GM23338 (cell line): ENCODE measurements around the gene GPR34.

Experiments
- CTCF ChIP-seq, 2 experiments: fragments of 200-600 bp in 1 of 2; sonication (generic) in 1 of 2; conservative IDR thresholded peaks; 2 replicates each; pipeline versions ENCODE4 v1.5.1 to v1.6.1; 2016 to 2017; ENCODE audit warnings: antibody characterized with exemption in 2 of 2, low read depth in 2 of 2, mild to moderate bottlenecking in 2 of 2, moderate library complexity in 1 of 2
- EZH2 ChIP-seq: fragments of 200-600 bp; sonication (generic); IDR thresholded peaks from one replicate; pipeline ENCODE4 v1.8.0; 2017; ENCODE audit warnings: antibody characterized with exemption, mild to moderate bottlenecking, low read depth; ENCODE audit not compliant: unreplicated experiment
- EZH2phosphoT487 ChIP-seq: fragments of 200-600 bp; sonication (generic); IDR thresholded peaks from one replicate; pipeline ENCODE4 v1.8.1; 2018; ENCODE audit warnings: antibody characterized with exemption; ENCODE audit not compliant: unreplicated experiment
- POLR2AphosphoS5 ChIP-seq: IDR thresholded peaks from 2 replicates; pipeline ENCODE4 v1.6.1; 2016; ENCODE audit warnings: antibody characterized with exemption, low read depth
- REST ChIP-seq: IDR thresholded peaks from one replicate; pipeline ENCODE4 v1.6.1; 2018; ENCODE audit warnings: antibody characterized with exemption; ENCODE audit not compliant: unreplicated experiment
- STAT1 ChIP-seq: IDR thresholded peaks from one replicate; pipeline ENCODE4 v1.6.1; 2016; ENCODE audit warnings: antibody characterized with exemption; ENCODE audit not compliant: unreplicated experiment
- ZNF331 ChIP-seq: fragments of 250-450 bp; sonication (Bioruptor Pico); IDR thresholded peaks from 2 replicates; pipeline ENCODE4 v1.5.0; 2020; ENCODE audit warnings: low read depth, mild to moderate bottlenecking, moderate library complexity
- ZNF462 ChIP-seq: fragments of 250-450 bp; sonication (Bioruptor Pico); IDR thresholded peaks from 2 replicates; pipeline ENCODE4 v1.5.0; 2020; ENCODE audit warnings: mild to moderate bottlenecking, moderate library complexity

- TF ChIP-seq STAT1: no peak
- no peak for TF ChIP-seq REST
- TF ChIP-seq CTCF (conservative IDR thresholded peaks at IDR 0.05; ENCODE audit: low read depth in 2 of 2): no peak
- TF ChIP-seq EZH2: no peak
- TF ChIP-seq ZNF462 (CRISPR knock-in tag): no peak
- no peak for TF ChIP-seq POLR2AphosphoS5
- TF ChIP-seq EZH2phosphoT487: no peak
- TF ChIP-seq ZNF331 (CRISPR knock-in tag): no peak
Observed at GRCh38 chrX:41711021-41711667, 22.4 kb downstream of the GPR34 start.
